Gastrocnemius medialis (tissue), 4 donors: ENCODE measurements around the gene PRKACA.

Experiments used
- CTCF ChIP-seq, 5 experiments: fragments of 450-650 bp in 3 of 5; fragments of 200-600 bp in 2 of 5; sonication (generic) in 2 of 5; IDR thresholded peaks in 4 of 5; conservative IDR thresholded peaks in 1 of 5; 1 replicate in 4 of 5; 2 replicates in 1 of 5; pipeline ENCODE4 v1.5.1; 2016 to 2019; ENCODE audit warnings: antibody characterized with exemption in 5 of 5, mild to moderate bottlenecking in 3 of 5, moderate library complexity in 3 of 5
- POLR2A ChIP-seq, 2 donors: fragments of 450-650 bp; IDR thresholded peaks; one replicate each; pipeline ENCODE4 v1.6.1; 2017; ENCODE audit warnings: antibody characterized with exemption in 2 of 2, mild to moderate bottlenecking in 2 of 2, moderate library complexity in 2 of 2

GRCh38 chr19:14165990-14166830 lies 48.6 kb upstream of the PRKACA start:
- TF ChIP-seq POLR2A (IDR thresholded peaks at IDR 0.05) (no peak), CTCF (IDR thresholded peaks at IDR 0.05 in 4 of 5, conservative IDR thresholded peaks at IDR 0.05 in 1 of 5) (no peak)
